GM12878 (cell line): ENCODE data around the gene SMAP1. TPM values are rescaled to one million over a fixed set of nuclear protein-coding genes. Genes with fewer than 3 reads are reported as not detected.

Source experiments
- ATAC-seq: fragments of 200-7000 bp; cut with Tn5 transposase; 3 replicates; pipeline ENCODE4 v1.9.1; 2020; ENCODE audit warnings: mild to moderate bottlenecking, moderate library complexity
- BruUV-seq: library from RNA; stranded (reverse); fragments of 400-500 nt; replicated peaks from 2 replicates; lab custom pipeline; 2021; lab: Mats Ljungman, UMichigan
- CTCF ChIA-PET: fragments of 300-600 bp; sonication (Branson Sonifier 250); formaldehyde crosslinking; extraction: SDS; loops from one replicate; lab custom pipeline; 2021; ENCODE audit warnings: inconsistent platforms; lab: Yijun Ruan, JAX
- POLR2A ChIA-PET: fragments of 350-600 bp; formaldehyde crosslinking; extraction: SDS; loops from one replicate; lab custom pipeline; 2021; ENCODE audit warnings: inconsistent platforms; lab: Charles Lee
- RAD21 ChIA-PET: fragments of 300-600 bp; sonication (Branson Sonifier 250); formaldehyde crosslinking; loops from one replicate; lab custom pipeline; 2023; ENCODE audit warnings: antibody characterized with exemption; ENCODE audit not compliant: unreplicated experiment; lab: Charles Lee
- SMC1A ChIA-PET: fragments of 300-600 bp; sonication (Branson Sonifier 250); formaldehyde crosslinking; loops from one replicate; lab custom pipeline; 2023; ENCODE audit not compliant: unreplicated experiment, uncharacterized antibody; lab: Charles Lee
- DNase-seq: peaks from one replicate; pipeline ENCODE4 v3.0.0-alpha.2; 2011; ENCODE audit warnings: low read depth, low spot score
- FAIRE-seq: peaks from 3 replicates; lab custom pipeline; 2011; peaks lifted over from hg19 to GRCh38; lab: Jason Lieb, UNC
- H2AFZ ChIP-seq: 2 replicates; pipeline ENCODE4 v1.6.0; 2011; ENCODE audit warnings: low read depth, low read length, control low read depth; ENCODE audit not compliant: control insufficient read depth
- H3K27ac ChIP-seq: 2 replicates; pipeline ENCODE4 v1.5.1; 2011; ENCODE audit warnings: control low read depth; ENCODE audit not compliant: control insufficient read depth, insufficient read depth
- H3K27me3 ChIP-seq, 2 experiments: replicated peaks in 1 of 2; 2 replicates each; pipeline versions ENCODE4 v1.6.0 to v1.6.1; 2011; ENCODE audit warnings: low read length in 1 of 2; ENCODE audit not compliant: control insufficient read depth in 2 of 2, insufficient read depth in 2 of 2
- H3K36me3 ChIP-seq, 2 experiments: 2 replicates each; pipeline ENCODE4 v1.5.1; 2011; ENCODE audit warnings: low read length in 1 of 2; ENCODE audit not compliant: control insufficient read depth in 2 of 2, insufficient read depth in 2 of 2
- H3K4me1 ChIP-seq: 2 replicates; pipeline ENCODE4 v1.6.1; 2011; ENCODE audit warnings: mild to moderate bottlenecking, low read length, moderate library complexity, mixed read lengths; ENCODE audit not compliant: control insufficient read depth, insufficient read depth
- H3K4me2 ChIP-seq: 2 replicates; pipeline ENCODE4 v1.6.0; 2011; ENCODE audit warnings: control low read depth; ENCODE audit not compliant: control insufficient read depth, insufficient read depth
- H3K4me3 ChIP-seq: fragments of 200-600 bp; sonication (generic); 2 replicates; pipeline ENCODE4 v1.5.1; 2016
- H3K79me2 ChIP-seq: 2 replicates; pipeline ENCODE4 v1.6.0; 2011; ENCODE audit warnings: low read length; ENCODE audit not compliant: control insufficient read depth, insufficient read depth
- H3K9ac ChIP-seq: 2 replicates; pipeline ENCODE4 v1.8.0; 2011; ENCODE audit warnings: low read length, control low read depth, mixed read lengths; ENCODE audit not compliant: control insufficient read depth, insufficient read depth
- H3K9me3 ChIP-seq: replicated peaks from 3 replicates; pipeline ENCODE4 v1.5.1; 2011; ENCODE audit warnings: mild to moderate bottlenecking, low read length; ENCODE audit not compliant: control insufficient read depth, insufficient read depth
- H4K20me1 ChIP-seq: 2 replicates; pipeline ENCODE4 v1.6.0; 2011; ENCODE audit not compliant: control insufficient read depth, insufficient read depth
- CREB1 ChIP-seq: IDR thresholded peaks from 2 replicates; pipeline ENCODE4 v1.6.1; 2012; ENCODE audit warnings: low read depth, mild to moderate bottlenecking, inconsistent platforms
- WGBS: methylation state at CpG from one replicate; pipeline ENCODE4 v1.1.6; 2016; ENCODE audit warnings: low lambda C conversion rate; ENCODE audit not compliant: insufficient replicate concordance, insufficient coverage; ENCODE audit errors: missing lambda C conversion rate; 5-methylcytosine and 5-hydroxymethylcytosine counted together
- in situ Hi-C: fragments of 300-500 bp; cut with MboI; formaldehyde crosslinking; loops from 9 replicates; pipeline ENCODE4 v1.14.3; 2018; ENCODE audit warnings: mixed read lengths
- intact Hi-C: fragments of 100-400 bp; cut with micrococcal nuclease; formaldehyde crosslinking; loops from one replicate; pipeline ENCODE4 v1.14.2; 2022; ENCODE audit not compliant: unreplicated experiment
- polyA plus RNA-seq, 11 experiments: library from polyadenylated mRNA; depleted of rRNA in 4 of 11; unstranded in 6 of 11; stranded (reverse) in 5 of 11; fragments of >200 nt; fragmentation: Nextera tagmentation in 4 of 11; fragmentation: Illumina TruSeq in 1 of 11; extraction: Ambion mirVana in 4 of 11; extraction: Trizol in 1 of 11; gene quantifications; 1 replicate in 1 of 11; 2 replicates in 10 of 11; pipeline versions ENCODE4 v1.2.1 to v1.2.3, GENCODE V29; 2011 to 2016; ENCODE audit warnings: inconsistent platforms in 2 of 11, missing spikeins in 2 of 11, low read depth in 1 of 11
- total RNA-seq, 4 experiments: library from RNA; depleted of rRNA in 3 of 4; stranded (reverse); fragments of >200 nt in 3 of 4; fragmentation: Illumina TruSeq in 1 of 4; extraction: Trizol in 1 of 4; gene quantifications; 2 replicates each; pipeline versions ENCODE4 v1.2.1 to v1.2.3, GENCODE V29; 2013 to 2021
- TF ChIP-seq, protein P1 (sequence below): IDR thresholded peaks from 2 replicates; pipeline ENCODE4 v1.6.1; 2011; ENCODE audit warnings: low read depth, low read length, improper control_type of control experiment, borderline replicate concordance
- TF ChIP-seq, protein P2 (sequence below): fragments of 450-650 bp; IDR thresholded peaks from 2 replicates; pipeline ENCODE4 v1.6.1; 2014; ENCODE audit warnings: mild to moderate bottlenecking

SMAP1 gene
- total and polyA plus RNA-seq, 10 of the 15 experiments (the other 5 are each of a cell fraction or from before 2014, with no cell fraction given) = 13.7 to 33.9 (median 25.3) TPM

DNA sequence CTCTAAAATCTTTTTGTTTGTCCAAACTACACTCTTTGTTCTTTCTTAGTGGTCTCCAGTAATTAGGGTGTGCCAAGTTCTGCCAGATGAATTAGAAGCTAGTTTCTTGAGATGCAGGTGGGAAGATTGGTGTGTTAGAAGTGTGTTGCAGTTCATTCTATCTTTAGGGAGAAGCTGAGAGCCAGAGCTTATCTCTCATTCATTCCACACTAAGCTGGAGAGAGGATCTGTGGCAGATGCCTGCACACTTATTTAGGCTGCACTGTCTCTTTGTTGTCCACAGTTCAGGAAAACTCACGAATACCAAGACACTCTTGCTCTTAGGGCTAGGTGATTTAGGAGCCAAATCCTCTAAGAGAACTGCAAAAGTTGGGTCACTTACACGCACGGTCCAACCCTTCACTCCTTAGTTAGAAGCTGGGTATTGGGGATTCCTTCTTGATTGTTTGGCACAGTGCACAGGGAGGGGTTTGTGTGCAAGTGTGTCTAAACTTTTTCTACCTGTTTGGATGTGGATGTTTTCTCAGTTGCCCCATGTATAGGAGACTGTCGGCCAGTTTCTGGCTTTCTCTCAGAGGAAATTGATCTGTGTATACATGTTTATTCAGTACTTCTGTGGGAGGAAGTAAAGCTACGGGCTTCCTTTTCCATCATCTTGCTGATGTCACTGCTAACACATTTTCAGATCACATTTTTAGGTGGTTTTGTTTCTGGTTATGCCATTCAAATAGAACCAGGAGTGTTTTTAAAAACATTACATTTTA lies 49.5 kb downstream of the SMAP1 start:
- peak; percentile 85 for ATAC-seq
- no peaks in the 10 kb centered on the region for H4K20me1 ChIP-seq
- no TSS peak for BruUV-seq
- H3K27me3 ChIP-seq = no peaks in the 10 kb centered on the region
- no peak overlapping the region for H3K4me3 ChIP-seq
- ChIA-PET POLR2A (interaction anchor here (0.6 to 0.8 kb wide), 2 partner anchors 10 to 1473 kb away, joined by 3 to 4 read pairs; no protein-coding TSS in a partner anchor), SMC1A (interaction anchor here (0.6 to 2.2 kb wide), 6 partner anchors 9 to 167 kb away, joined by 3 to 10 read pairs (median 4); no protein-coding TSS in a partner anchor), CTCF (interaction anchor here (0.6 to 1.5 kb wide), 10 partner anchors 8 to 236 kb away, joined by 3 to 8 read pairs (median 3); no protein-coding TSS in a partner anchor), RAD21 (interaction anchor here (0.6 to 1.3 kb wide), 3 partner anchors 9 to 422 kb away, joined by 3 read pairs; no protein-coding TSS in a partner anchor)
- H3K9me3 ChIP-seq = peaks cover 18% of the 10 kb centered on the region
- intact Hi-C loops = no loop called here
- H3K79me2 ChIP-seq = peaks cover 8% of the 10 kb centered on the region
- no peak for DNase-seq
- no peak overlapping the region for H3K4me2 ChIP-seq
- FAIRE-seq = no peak
- peaks cover 13% of the 10 kb centered on the region; the same call in 1 of the 2 replicates for H3K4me1 ChIP-seq
- in situ Hi-C loops = no loop called here
- no peak overlapping the region for H3K9ac ChIP-seq
- TF ChIP-seq, protein P1, sequence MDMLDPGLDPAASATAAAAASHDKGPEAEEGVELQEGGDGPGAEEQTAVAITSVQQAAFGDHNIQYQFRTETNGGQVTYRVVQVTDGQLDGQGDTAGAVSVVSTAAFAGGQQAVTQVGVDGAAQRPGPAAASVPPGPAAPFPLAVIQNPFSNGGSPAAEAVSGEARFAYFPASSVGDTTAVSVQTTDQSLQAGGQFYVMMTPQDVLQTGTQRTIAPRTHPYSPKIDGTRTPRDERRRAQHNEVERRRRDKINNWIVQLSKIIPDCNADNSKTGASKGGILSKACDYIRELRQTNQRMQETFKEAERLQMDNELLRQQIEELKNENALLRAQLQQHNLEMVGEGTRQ = no peak
- TF ChIP-seq, protein P2, sequence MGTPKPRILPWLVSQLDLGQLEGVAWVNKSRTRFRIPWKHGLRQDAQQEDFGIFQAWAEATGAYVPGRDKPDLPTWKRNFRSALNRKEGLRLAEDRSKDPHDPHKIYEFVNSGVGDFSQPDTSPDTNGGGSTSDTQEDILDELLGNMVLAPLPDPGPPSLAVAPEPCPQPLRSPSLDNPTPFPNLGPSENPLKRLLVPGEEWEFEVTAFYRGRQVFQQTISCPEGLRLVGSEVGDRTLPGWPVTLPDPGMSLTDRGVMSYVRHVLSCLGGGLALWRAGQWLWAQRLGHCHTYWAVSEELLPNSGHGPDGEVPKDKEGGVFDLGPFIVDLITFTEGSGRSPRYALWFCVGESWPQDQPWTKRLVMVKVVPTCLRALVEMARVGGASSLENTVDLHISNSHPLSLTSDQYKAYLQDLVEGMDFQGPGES = no peak
- TF ChIP-seq CREB1 = 0 out of 2 replicates have a peak, but pooled peaks have one; percentile 26
- no peak overlapping the region; the same call in 1 of the 2 replicates for H2AFZ ChIP-seq
- no peak overlapping the region for H3K27ac ChIP-seq
- no peaks in the 10 kb centered on the region; a peak in 1 of 4 replicates for H3K36me3 ChIP-seq
- 60% methylated on average over 5 of the region's 5 CpGs for WGBS
